Activated naive CD4-positive, alpha-beta T cell treated with anti-CD3 and anti-CD28 coated beads, Interleukin-2, amount 10 ng/mL, durations not matched to agents 7 days and 5 days (primary cell): Measurements from ENCODE around the gene CFAP119.
A peak's percentile ranks its signal among the peaks of the same experiment; 100 is the strongest.

Experiments used
- CTCF ChIA-PET: fragments of 350-600 bp; sonication (Branson Sonifier 250); formaldehyde crosslinking; loops from one replicate; lab custom pipeline; 2021; ENCODE audit warnings: antibody characterized with exemption; lab: Charles Lee
- DNase-seq: peaks from one replicate; pipeline ENCODE4 v3.0.0-alpha.2; 2020
- H3K27ac Mint-ChIP-seq: one replicate; pipeline ENCODE4 v1.8.0; 2021; ENCODE audit warnings: mild to moderate bottlenecking, moderate library complexity, mixed read lengths
- H3K27me3 Mint-ChIP-seq: one replicate; pipeline ENCODE4 v1.8.0; 2021; ENCODE audit warnings: mild to moderate bottlenecking, mixed read lengths
- H3K36me3 Mint-ChIP-seq: one replicate; pipeline ENCODE4 v1.8.0; 2021; ENCODE audit warnings: mixed read lengths
- H3K4me1 Mint-ChIP-seq: one replicate; pipeline ENCODE4 v1.8.0; 2021; ENCODE audit warnings: mixed read lengths
- H3K4me3 Mint-ChIP-seq: one replicate; pipeline ENCODE4 v1.8.0; 2021; ENCODE audit warnings: mild to moderate bottlenecking, moderate library complexity, mixed read lengths
- H3K9me3 Mint-ChIP-seq: one replicate; pipeline ENCODE4 v1.8.0; 2021; ENCODE audit warnings: mixed read lengths

Gene CFAP119

GRCh38 chr16:30786115-30786935 is 24.5 kb upstream of the CFAP119 start:
- Mint-ChIP-seq H3K9me3 (no peaks in the 10 kb centered on the region), H3K36me3 (no peaks in the 10 kb centered on the region), H3K4me3 (peak overlapping the region; percentile 65), H3K27me3 (peaks cover 55% of the 10 kb centered on the region), H3K27ac (no peak overlapping the region), H3K4me1 (peaks cover 9% of the 10 kb centered on the region)
- no peak for DNase-seq
- CTCF ChIA-PET = no interaction called here

GRCh38 chr16:30785126-30786106 is 23.6 kb upstream of the CFAP119 start:
- DNase-seq = no peak
- H3K27me3 Mint-ChIP-seq = peaks cover 55% of the 10 kb centered on the region
- no peaks in the 10 kb centered on the region for H3K36me3 Mint-ChIP-seq
- H3K4me3 Mint-ChIP-seq = peak overlapping the region; percentile 65
- CTCF ChIA-PET = interaction anchor here (0.6 to 1.5 kb wide), 2 partner anchors 9 to 116 kb away, joined by 3 read pairs; no protein-coding TSS in a partner anchor
- no peak overlapping the region for H3K27ac Mint-ChIP-seq
- H3K9me3 Mint-ChIP-seq = no peaks in the 10 kb centered on the region
- H3K4me1 Mint-ChIP-seq = peaks cover 9% of the 10 kb centered on the region

GRCh38 chr16:30784215-30784614 is 22.4 kb upstream of the CFAP119 start:
- no peak overlapping the region for H3K4me3 Mint-ChIP-seq
- peaks cover 49% of the 10 kb centered on the region for H3K27me3 Mint-ChIP-seq
- no peaks in the 10 kb centered on the region for H3K36me3 Mint-ChIP-seq
- DNase-seq = no peak
- H3K27ac Mint-ChIP-seq = no peak overlapping the region
- H3K4me1 Mint-ChIP-seq = peaks cover 9% of the 10 kb centered on the region
- no peaks in the 10 kb centered on the region for H3K9me3 Mint-ChIP-seq
- CTCF ChIA-PET = interaction anchor here (1.5 kb wide), 1 partner anchor 10 kb away, joined by 3 read pairs; no protein-coding TSS in a partner anchor

- no peaks in the 10 kb centered on the region for H3K36me3 Mint-ChIP-seq
- no peaks in the 10 kb centered on the region for H3K9me3 Mint-ChIP-seq
- H3K4me3 Mint-ChIP-seq = no peak overlapping the region
- DNase-seq = no peak
- peaks cover 44% of the 10 kb centered on the region for H3K27me3 Mint-ChIP-seq
- CTCF ChIA-PET = interaction anchor here (1.3 kb wide), 1 partner anchor 137 kb away, joined by 3 read pairs; no protein-coding TSS in a partner anchor
- peaks cover 9% of the 10 kb centered on the region for H3K4me1 Mint-ChIP-seq
- H3K27ac Mint-ChIP-seq = no peak overlapping the region
Observed at GRCh38 chr16:30783280-30784109, 21.6 kb upstream of the CFAP119 start.

GRCh38 chr16:30782486-30783279 is 20.8 kb upstream of the CFAP119 start:
- Mint-ChIP-seq H3K4me3 (no peak overlapping the region), H3K36me3 (no peaks in the 10 kb centered on the region), H3K4me1 (peaks cover 9% of the 10 kb centered on the region), H3K27ac (no peak overlapping the region), H3K9me3 (no peaks in the 10 kb centered on the region), H3K27me3 (peaks cover 35% of the 10 kb centered on the region)
- CTCF ChIA-PET = interaction anchor here (1.1 to 1.3 kb wide), 2 partner anchors 31 to 138 kb away, joined by 3 to 5 read pairs; no protein-coding TSS in a partner anchor
- DNase-seq = no peak

GRCh38 chr16:30780549-30780948 is 18.7 kb upstream of the CFAP119 start:
- Mint-ChIP-seq H3K27ac (no peak overlapping the region), H3K27me3 (peaks cover 17% of the 10 kb centered on the region), H3K4me1 (peaks cover 12% of the 10 kb centered on the region), H3K36me3 (no peaks in the 10 kb centered on the region), H3K4me3 (no peak overlapping the region), H3K9me3 (no peaks in the 10 kb centered on the region)
- CTCF ChIA-PET = no interaction called here
- no peak for DNase-seq

- no peak for DNase-seq
- Mint-ChIP-seq H3K4me1 (peaks cover 16% of the 10 kb centered on the region), H3K4me3 (no peak overlapping the region), H3K27ac (no peak overlapping the region), H3K36me3 (no peaks in the 10 kb centered on the region), H3K9me3 (no peaks in the 10 kb centered on the region), H3K27me3 (peaks cover 12% of the 10 kb centered on the region)
- CTCF ChIA-PET = no interaction called here
Observed at GRCh38 chr16:30780021-30780420, 18.2 kb upstream of the CFAP119 start.

GRCh38 chr16:30779596-30779995 is 17.7 kb upstream of the CFAP119 start:
- CTCF ChIA-PET = no interaction called here
- DNase-seq = no peak
- Mint-ChIP-seq H3K27me3 (peaks cover 8% of the 10 kb centered on the region), H3K27ac (no peak overlapping the region), H3K4me3 (no peak overlapping the region), H3K9me3 (no peaks in the 10 kb centered on the region), H3K4me1 (peaks cover 19% of the 10 kb centered on the region), H3K36me3 (peaks cover 1% of the 10 kb centered on the region)

- CTCF ChIA-PET = no interaction called here
- H3K27ac Mint-ChIP-seq = no peak overlapping the region
- peaks cover 23% of the 10 kb centered on the region for H3K4me1 Mint-ChIP-seq
- DNase-seq = no peak
- no peak overlapping the region for H3K4me3 Mint-ChIP-seq
- H3K9me3 Mint-ChIP-seq = no peaks in the 10 kb centered on the region
- H3K36me3 Mint-ChIP-seq = peaks cover 4% of the 10 kb centered on the region
- H3K27me3 Mint-ChIP-seq = peaks cover 3% of the 10 kb centered on the region
Observed at GRCh38 chr16:30778549-30779244, 16.8 kb upstream of the CFAP119 start.

- Mint-ChIP-seq H3K27me3 (peaks cover 3% of the 10 kb centered on the region), H3K36me3 (peaks cover 11% of the 10 kb centered on the region), H3K4me1 (peaks cover 23% of the 10 kb centered on the region), H3K9me3 (no peaks in the 10 kb centered on the region), H3K27ac (no peak overlapping the region), H3K4me3 (peak overlapping the region; percentile 93)
- DNase-seq = no peak
- CTCF ChIA-PET = interaction anchor here (1.2 to 1.3 kb wide), 2 partner anchors 20 to 68 kb away, joined by 3 to 5 read pairs; no protein-coding TSS in a partner anchor
Observed at GRCh38 chr16:30777591-30778297, 15.9 kb upstream of the CFAP119 start.

GRCh38 chr16:30775392-30776188 is 13.7 kb upstream of the CFAP119 start:
- CTCF ChIA-PET = interaction anchor here (0.6 kb wide), 1 partner anchor 108 kb away, joined by 5 read pairs; no protein-coding TSS in a partner anchor

More at GRCh38 chr16:30775392-30776188, 13.7 kb upstream of the CFAP119 start:
- H3K27me3 Mint-ChIP-seq = peaks cover 3% of the 10 kb centered on the region
- no peaks in the 10 kb centered on the region for H3K9me3 Mint-ChIP-seq
- peak overlapping the region; percentile 93 for H3K4me3 Mint-ChIP-seq
- H3K4me1 Mint-ChIP-seq = peaks cover 30% of the 10 kb centered on the region
- peak; percentile 78 for DNase-seq
- peaks cover 24% of the 10 kb centered on the region for H3K36me3 Mint-ChIP-seq
- peak overlapping the region; percentile 88 for H3K27ac Mint-ChIP-seq
